Thyroid gland (tissue), 4 donors: Measurements from ENCODE around the gene GTF2H1. TPM values are rescaled to one million over a fixed set of nuclear protein-coding genes. Genes with fewer than 3 reads are reported as not detected.

Experiments
- DNase-seq, 2 donors: peaks; one replicate each; pipeline ENCODE4 v3.0.0-alpha.2; 2019
- H3K27ac ChIP-seq, 3 donors: fragments of 200-600 bp; sonication (generic); 1 replicate in 2 of 3; 2 replicates in 1 of 3; pipeline ENCODE4 v1.5.1; 2016 to 2019; ENCODE audit warnings: mild to moderate bottlenecking in 1 of 3, moderate library complexity in 1 of 3
- H3K27me3 ChIP-seq: fragments of 200-600 bp; sonication (generic); one replicate; pipeline ENCODE4 v1.5.1; 2019
- H3K36me3 ChIP-seq, 2 donors: fragments of 200-600 bp; sonication (generic); one replicate each; pipeline ENCODE4 v1.5.1; 2016 to 2019
- H3K4me1 ChIP-seq, 2 donors: fragments of 200-600 bp; sonication (generic); one replicate each; pipeline ENCODE4 v1.5.1; 2017 to 2019
- H3K4me3 ChIP-seq, 3 donors: fragments of 200-600 bp; sonication (generic); replicated peaks in 1 of 3; 1 replicate in 2 of 3; 2 replicates in 1 of 3; pipeline ENCODE4 v1.5.1; 2016; ENCODE audit warnings: mild to moderate bottlenecking in 1 of 3
- H3K9me3 ChIP-seq: fragments of 200-600 bp; sonication (generic); one replicate; pipeline ENCODE4 v1.5.1; 2017
- CTCF ChIP-seq, 6 experiments: fragments of 200-600 bp in 3 of 6; fragments of 450-650 bp in 3 of 6; sonication (generic) in 3 of 6; IDR thresholded peaks; one replicate each; pipeline ENCODE4 v1.5.1; 2016 to 2019; ENCODE audit warnings: antibody characterized with exemption in 6 of 6, mild to moderate bottlenecking in 2 of 6, inconsistent platforms in 1 of 6, moderate library complexity in 1 of 6
- POLR2A ChIP-seq, 2 donors: fragments of 450-650 bp; IDR thresholded peaks; one replicate each; pipeline ENCODE4 v1.6.1; 2017; ENCODE audit warnings: antibody characterized with exemption in 2 of 2, mild to moderate bottlenecking in 2 of 2, moderate library complexity in 1 of 2
- WGBS, 2 donors: methylation state at CpG; one replicate each; pipeline ENCODE4 v1.1.5; 2017; 5-methylcytosine and 5-hydroxymethylcytosine counted together
- intact Hi-C: fragments of 100-400 bp; cut with DNase I; formaldehyde crosslinking; loops from one replicate; pipeline ENCODE4 v1.15.1; 2023
- total RNA-seq, 4 donors: library from RNA; depleted of rRNA; stranded (reverse); fragments of >200 nt; gene quantifications; one replicate each; pipeline ENCODE4 v1.2.3, GENCODE V29; 2016

GTF2H1 gene
- total RNA-seq, 4 donors from 2014 or later = 61.9 to 81.4 (median 72.4) TPM

- TF ChIP-seq CTCF (IDR thresholded peaks at IDR 0.05) = no peak
- TF ChIP-seq POLR2A (IDR thresholded peaks at IDR 0.05) = peak in 1 of 2 donors; percentile 50
- DNase-seq = peak; percentile 95
- WGBS, 2 donors = 18 to 19% methylated on average over 2 of the region's 2 CpGs
- H3K4me1 ChIP-seq = peaks cover 31% of the 10 kb centered on the region in 2 donors
- intact Hi-C loops = no loop called here
- no peaks in the 10 kb centered on the region for H3K27me3 ChIP-seq
- no peaks in the 10 kb centered on the region for H3K9me3 ChIP-seq
- H3K36me3 ChIP-seq = no peaks in the 10 kb centered on the region
- H3K4me3 ChIP-seq = no peak overlapping the region
- H3K27ac ChIP-seq = peak overlapping the region; percentile 81 to 88 (median 84)
Observed at GRCh38 chr11:18379201-18379600, 56.8 kb downstream of the GTF2H1 start.

- H3K27ac ChIP-seq = peak overlapping the region; percentile 97 to 99 (median 98)
- H3K36me3 ChIP-seq = no peaks in the 10 kb centered on the region
- peak in 1 of 6 experiments; percentile 6 for TF ChIP-seq CTCF (IDR thresholded peaks at IDR 0.05)
- peak in 1 of 2 donors; percentile 53 for TF ChIP-seq POLR2A (IDR thresholded peaks at IDR 0.05)
- intact Hi-C loops = no loop called here
- no peak overlapping the region for H3K4me3 ChIP-seq
- no peaks in the 10 kb centered on the region for H3K9me3 ChIP-seq
- no peaks in the 10 kb centered on the region for H3K27me3 ChIP-seq
- WGBS, 2 donors = 11 to 20% methylated on average over 8 to 9 of the region's 9 CpGs
- peaks cover 35 to 40% of the 10 kb centered on the region in 2 donors for H3K4me1 ChIP-seq
- DNase-seq = peak; percentile 87 to 89
Observed at GRCh38 chr11:18383388-18384156, 61.2 kb downstream of the GTF2H1 start.

GRCh38 chr11:18384157-18384641, 61.8 kb downstream of the GTF2H1 start:
- no peaks in the 10 kb centered on the region for H3K36me3 ChIP-seq
- H3K27ac ChIP-seq = peak overlapping the region; percentile 97 to 99 (median 98)
- 17 to 27% methylated on average over 3 of the region's 3 CpGs for WGBS, 2 donors
- TF ChIP-seq CTCF (IDR thresholded peaks at IDR 0.05) = no peak
- TF ChIP-seq POLR2A (IDR thresholded peaks at IDR 0.05) = no peak
- no peaks in the 10 kb centered on the region for H3K27me3 ChIP-seq
- no peaks in the 10 kb centered on the region for H3K9me3 ChIP-seq
- DNase-seq = peak; percentile 57 to 59
- H3K4me3 ChIP-seq = no peak overlapping the region
- peaks cover 30 to 35% of the 10 kb centered on the region in 2 donors for H3K4me1 ChIP-seq
- intact Hi-C loops = no loop called here

GRCh38 chr11:18390088-18390487, 67.7 kb downstream of the GTF2H1 start:
- Histone ChIP-seq H3K9me3 (no peaks in the 10 kb centered on the region), H3K4me3 (no peak overlapping the region), H3K27ac (no peak overlapping the region), H3K36me3 (no peaks in the 10 kb centered on the region), H3K27me3 (no peaks in the 10 kb centered on the region), H3K4me1 (peaks cover 6 to 12% of the 10 kb centered on the region in 2 donors)
- DNase-seq = no peak
- WGBS, 2 donors = 89 to 93% methylated on average over 3 of the region's 3 CpGs
- intact Hi-C loops = no loop called here
- TF ChIP-seq POLR2A (IDR thresholded peaks at IDR 0.05) (no peak), CTCF (IDR thresholded peaks at IDR 0.05) (no peak)
